ENCODE results near the gene RNASEH2C. TPM values are rescaled to one million over a fixed set of nuclear protein-coding genes. Genes with fewer than 3 reads are reported as not detected.

Gene RNASEH2C
- total and polyA plus RNA-seq, 12 donors: 34.1 to 123 (median 45.6) TPM

GRCh38 chr11:65726660-65727059 lies 6.1 kb upstream of the RNASEH2C start:
- no peak overlapping the region for H3K27ac ChIP-seq
- WGBS, 2 donors: 70 to 72% methylated on average over 6 of the region's 6 CpGs
- intact Hi-C loops (cut with DNase I): loop anchor here in 2 of 10 donors (10.0 kb wide), 2 partner anchors 48 to 258 kb away; no protein-coding TSS in a partner anchor
- no peak for DNase-seq
- H3K4me1 ChIP-seq: no peaks in the 10 kb centered on the region
- no peak for ATAC-seq
- H3K27me3 ChIP-seq: no peaks in the 10 kb centered on the region
- no peaks in the 10 kb centered on the region for H3K36me3 ChIP-seq
- no peak overlapping the region for H3K4me3 ChIP-seq
- peaks cover 0 to 3% (median 0%) of the 10 kb centered on the region in 11 donors for H3K9me3 ChIP-seq
- TF ChIP-seq, protein P1, sequence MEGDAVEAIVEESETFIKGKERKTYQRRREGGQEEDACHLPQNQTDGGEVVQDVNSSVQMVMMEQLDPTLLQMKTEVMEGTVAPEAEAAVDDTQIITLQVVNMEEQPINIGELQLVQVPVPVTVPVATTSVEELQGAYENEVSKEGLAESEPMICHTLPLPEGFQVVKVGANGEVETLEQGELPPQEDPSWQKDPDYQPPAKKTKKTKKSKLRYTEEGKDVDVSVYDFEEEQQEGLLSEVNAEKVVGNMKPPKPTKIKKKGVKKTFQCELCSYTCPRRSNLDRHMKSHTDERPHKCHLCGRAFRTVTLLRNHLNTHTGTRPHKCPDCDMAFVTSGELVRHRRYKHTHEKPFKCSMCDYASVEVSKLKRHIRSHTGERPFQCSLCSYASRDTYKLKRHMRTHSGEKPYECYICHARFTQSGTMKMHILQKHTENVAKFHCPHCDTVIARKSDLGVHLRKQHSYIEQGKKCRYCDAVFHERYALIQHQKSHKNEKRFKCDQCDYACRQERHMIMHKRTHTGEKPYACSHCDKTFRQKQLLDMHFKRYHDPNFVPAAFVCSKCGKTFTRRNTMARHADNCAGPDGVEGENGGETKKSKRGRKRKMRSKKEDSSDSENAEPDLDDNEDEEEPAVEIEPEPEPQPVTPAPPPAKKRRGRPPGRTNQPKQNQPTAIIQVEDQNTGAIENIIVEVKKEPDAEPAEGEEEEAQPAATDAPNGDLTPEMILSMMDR (IDR thresholded peaks at IDR 0.05): peak in 2 of 9 donors; percentile 6 to 13

- Histone ChIP-seq H3K4me3 (no peak overlapping the region), H3K27me3 (no peaks in the 10 kb centered on the region), H3K27ac (no peak overlapping the region), H3K36me3 (peaks cover 0 to 26% (median 9%) of the 10 kb centered on the region in 9 donors), H3K9me3 (no peaks in the 10 kb centered on the region), H3K4me1 (peaks cover 10 to 23% (median 19%) of the 10 kb centered on the region in 9 donors)
- TF ChIP-seq, protein P1 (IDR thresholded peaks at IDR 0.05): no peak
- intact Hi-C loops (cut with DNase I): loop anchor here in 2 of 10 donors (10.0 kb wide), 2 partner anchors 53 to 263 kb away; no protein-coding TSS in a partner anchor
- DNase-seq (no peak), ATAC-seq (no peak)
- 77 to 83% methylated on average over 1 of the region's 1 CpG for WGBS, 2 donors
These were observed 1.7 kb upstream of the RNASEH2C start for GRCh38 chr11:65722261-65722660.

- peaks cover 1 to 50% (median 23%) of the 10 kb centered on the region in 9 donors for H3K36me3 ChIP-seq
- peak overlapping the region in 9 of 10 donors; percentile 85 to 95 (median 91) for H3K27ac ChIP-seq
- TF ChIP-seq, protein P1 (IDR thresholded peaks at IDR 0.05): no peak
- no peaks in the 10 kb centered on the region for H3K9me3 ChIP-seq
- H3K4me3 ChIP-seq: peak overlapping the region; percentile 54 to 93 (median 70)
- peaks cover 10 to 23% (median 19%) of the 10 kb centered on the region in 9 donors for H3K4me1 ChIP-seq
- DNase-seq (no peak), ATAC-seq (peak in 7 of 8 donors; percentile 4 to 32 (median 19))
- 5 to 6% methylated on average over 17 of the region's 17 CpGs for WGBS, 2 donors
- H3K27me3 ChIP-seq: no peaks in the 10 kb centered on the region
- intact Hi-C loops (cut with DNase I): loop anchor here in 6 of 10 donors (1.0 to 10.0 kb wide), 5 partner anchors 8 to 265 kb away; partner anchors contain the start of genes KAT5 (in 2 of the 6) and FIBP (in 1 of the 6)
These were observed 757 bp downstream of the RNASEH2C start for GRCh38 chr11:65719871-65720210.

GRCh38 chr11:65718964-65719492 lies 1.6 kb downstream of the RNASEH2C start:
- Histone ChIP-seq H3K9me3 (no peaks in the 10 kb centered on the region), H3K36me3 (peaks cover 4 to 58% (median 31%) of the 10 kb centered on the region in 9 donors), H3K27me3 (no peaks in the 10 kb centered on the region), H3K4me3 (peak overlapping the region in 8 of 10 donors; percentile 57 to 93 (median 70)), H3K27ac (peak overlapping the region in 3 of 10 donors; percentile 91 to 94 (median 93)), H3K4me1 (peaks cover 10 to 23% (median 19%) of the 10 kb centered on the region in 9 donors)
- ATAC-seq: peak in 6 of 8 donors; percentile 3 to 49 (median 38)
- 58 to 66% methylated on average over 10 of the region's 10 CpGs for WGBS, 2 donors
- TF ChIP-seq, protein P1 (IDR thresholded peaks at IDR 0.05): no peak
- intact Hi-C loops (cut with DNase I): loop anchor here in 3 of 10 donors (5.0 to 10.0 kb wide), 3 partner anchors 53 to 166 kb away; partner anchors contain the start of gene FIBP (in 1 of the 3)
- peak in 1 of 2 donors; percentile 24 for DNase-seq

All from heart right ventricle (tissue), 16 donors.